ENCODE measurements around the gene ATP7A. TPM values are rescaled to one million over a fixed set of nuclear protein-coding genes. Genes with fewer than 3 reads are reported as not detected.

The ATP7A gene
- total and polyA plus RNA-seq, 9 of the 15 experiments (the other 6 are each of a cell fraction or from before 2014, with no cell fraction given): 7.8 to 22.7 (median 11.6) TPM

DNA sequence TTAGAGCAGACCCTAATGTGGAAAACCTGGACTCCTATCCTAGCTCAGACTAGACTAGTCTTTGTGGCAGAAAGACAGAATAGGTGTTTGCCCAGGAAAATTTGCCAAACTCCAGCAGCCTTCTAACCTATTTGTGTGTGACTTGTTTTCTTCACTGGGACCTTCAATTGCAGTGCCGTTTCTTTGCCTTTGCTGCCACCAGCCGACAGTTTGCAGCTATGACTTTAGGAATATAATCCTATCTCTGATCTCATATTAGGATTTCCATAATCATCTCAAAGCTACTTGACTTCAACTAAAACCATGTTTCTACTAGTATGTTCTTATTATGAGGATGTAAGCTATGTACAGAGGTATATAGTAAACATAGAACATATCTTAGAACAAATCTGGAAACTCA is 119.2 kb downstream of the ATP7A start (continued):
- TF ChIP-seq REST (IDR thresholded peaks at IDR 0.05; ENCODE audit: borderline replicate concordance) (peak; percentile 33; the same call in 1 of the 2 replicates), REST (CRISPR knock-in tag; IDR thresholded peaks at IDR 0.05; ENCODE audit: low read depth) (no peak), NR2C1 (IDR thresholded peaks at IDR 0.05) (no peak), NR2C1 (tag; IDR thresholded peaks at IDR 0.05) (no peak), STAG1 (CRISPR knock-in tag; IDR thresholded peaks at IDR 0.05; ENCODE audit: borderline replicate concordance) (peak; percentile 32; the same call in 1 of the 2 replicates), CTCF (IDR thresholded peaks at IDR 0.05 in 2 of 3, conservative IDR thresholded peaks at IDR 0.05 in 1 of 3; ENCODE audit: insufficient read depth in 2 of 3, low read depth in 1 of 3, low read length in 3 of 3) (peak; percentile 45 to 66 (median 51); a peak in 5 of 6 replicates), TAF7 (tag; IDR thresholded peaks at IDR 0.05) (no peak), SMC3 (conservative IDR thresholded peaks at IDR 0.05; ENCODE audit: insufficient read depth, low read depth, low read length) (peak; percentile 59; the same call in 1 of the 2 replicates)

Data from K562 (cell line).